Measurements from ENCODE around the gene HLA-E.

The HLA-E gene

GRCh38 chr6:30542915-30543314 is 53.6 kb downstream of the HLA-E start:
- DNase-seq (ENCODE audit: low spot score), result no peak

Data from Ammon's horn (tissue), 1 donor.